LNCAP (cell line): ENCODE data around the gene LENEP.
A peak's percentile ranks its signal among the peaks of the same experiment; 100 is the strongest.

Experiments used
- CTCF ChIP-seq: fragments of 450-650 bp; IDR thresholded peaks from 2 replicates; pipeline ENCODE4 v1.5.1; 2017; ENCODE audit warnings: mild to moderate bottlenecking

The LENEP gene

GRCh38 chr1:154993572-154994268 is at the start of gene LENEP:
Gene LENEP, plus strand, starts transcription at chr1:154993586. Its CDS starts 22 bp downstream, at chr1:154993608.
- TF ChIP-seq CTCF = no peak

GRCh38 chr1:154943649-154944400 is 49.6 kb upstream of the LENEP start:
- TF ChIP-seq CTCF = peak; percentile 95

- no peak for TF ChIP-seq CTCF
Observed at GRCh38 chr1:154944401-154945159, 48.8 kb upstream of the LENEP start.

- TF ChIP-seq CTCF = no peak
Observed at GRCh38 chr1:154945160-154945961, 48.0 kb upstream of the LENEP start.

GRCh38 chr1:154945962-154946850 is 47.2 kb upstream of the LENEP start:
- TF ChIP-seq CTCF = no peak

- no peak for TF ChIP-seq CTCF
Observed at GRCh38 chr1:154948079-154948478, 45.3 kb upstream of the LENEP start.
